AG09309 (cell line): Measurements from ENCODE around the gene PCNX2.

ENCODE experiments used
- DNase-seq: peaks from one replicate; pipeline ENCODE4 v3.0.0-alpha.2; 2010; ENCODE audit warnings: low read depth
- H3K4me3 ChIP-seq: 2 replicates; pipeline ENCODE4 v1.5.1; 2011; ENCODE audit warnings: mild to moderate bottlenecking, low read depth, low read length, moderate library complexity; ENCODE audit not compliant: control insufficient read depth
- CTCF ChIP-seq: IDR thresholded peaks from 2 replicates; pipeline ENCODE4 v1.5.1; 2011; ENCODE audit warnings: mild to moderate bottlenecking, low read depth, low read length, inconsistent platforms; ENCODE audit not compliant: insufficient read depth, control insufficient read depth; ENCODE audit errors: missing control alignments

Gene PCNX2

GRCh38 chr1:232992227-232992626, 303.3 kb downstream of the PCNX2 start:
- no peak for DNase-seq
- no peak for TF ChIP-seq CTCF
- H3K4me3 ChIP-seq, result no peak overlapping the region

- H3K4me3 ChIP-seq, result no peak overlapping the region
- TF ChIP-seq CTCF, result no peak
- DNase-seq, result no peak
These were observed 304.3 kb downstream of the PCNX2 start for GRCh38 chr1:232991238-232991637.

GRCh38 chr1:232990176-232991128, 305.1 kb downstream of the PCNX2 start:
- DNase-seq, result no peak
- H3K4me3 ChIP-seq, result no peak overlapping the region
- no peak for TF ChIP-seq CTCF

GRCh38 chr1:232988572-232989040, 306.9 kb downstream of the PCNX2 start:
- no peak for DNase-seq
- H3K4me3 ChIP-seq, result no peak overlapping the region
- TF ChIP-seq CTCF, result no peak

- no peak for TF ChIP-seq CTCF
- H3K4me3 ChIP-seq, result no peak overlapping the region
- no peak for DNase-seq
These were observed 307.8 kb downstream of the PCNX2 start for GRCh38 chr1:232987774-232988140.

- no peak for TF ChIP-seq CTCF
- H3K4me3 ChIP-seq, result no peak overlapping the region
- no peak for DNase-seq
These were observed 308.3 kb downstream of the PCNX2 start for GRCh38 chr1:232987046-232987773.
